Glomerular visceral epithelial cell (primary cell): ENCODE results near the gene BIRC2.
"Not testable (repeated sequence)": the region's sequence is repeated elsewhere in the genome, so short reads cannot be mapped to it uniquely, and the experiment has no call there.

Source experiments
- DNase-seq: peaks from one replicate; pipeline ENCODE4 v3.0.0-alpha.2; 2016; ENCODE audit errors: extremely low spot score

BIRC2 gene

GRCh38 chr11:102322560-102322959 is 24.5 kb upstream of the BIRC2 start:
- no peak for DNase-seq

GRCh38 chr11:102323542-102324251 is 23.3 kb upstream of the BIRC2 start:
- peak; percentile 37 for DNase-seq

GRCh38 chr11:102325088-102325487 is 21.9 kb upstream of the BIRC2 start:
- no peak for DNase-seq

GRCh38 chr11:102328748-102329147 is 18.3 kb upstream of the BIRC2 start:
- no peak for DNase-seq

GRCh38 chr11:102330231-102330630 is 16.8 kb upstream of the BIRC2 start:
- no peak for DNase-seq

GRCh38 chr11:102331341-102331740 is 15.7 kb upstream of the BIRC2 start:
- DNase-seq = no peak

GRCh38 chr11:102332611-102332994 is 14.4 kb upstream of the BIRC2 start:
- no peak for DNase-seq

GRCh38 chr11:102338479-102339010 is 8.5 kb upstream of the BIRC2 start:
- no peak for DNase-seq

GRCh38 chr11:102341311-102341710 is 5.7 kb upstream of the BIRC2 start:
- not testable (repeated sequence) for DNase-seq

GRCh38 chr11:102341844-102342318 is 5.1 kb upstream of the BIRC2 start:
- DNase-seq = peak; percentile 79

- DNase-seq = no peak
These were observed 3.2 kb upstream of the BIRC2 start for GRCh38 chr11:102343809-102344208.

GRCh38 chr11:102345904-102346303 is 1.1 kb upstream of the BIRC2 start:
- DNase-seq = peak; percentile 66

GRCh38 chr11:102346456-102346747 is 612 bp upstream of the BIRC2 start:
- no peak for DNase-seq

GRCh38 chr11:102347462-102348370 is 702 bp downstream of the BIRC2 start:
- peak; percentile 33 for DNase-seq

GRCh38 chr11:102357116-102357515 is 10.1 kb downstream of the BIRC2 start:
- no peak for DNase-seq

GRCh38 chr11:102359372-102359771 is 12.4 kb downstream of the BIRC2 start:
- no peak for DNase-seq

- no peak for DNase-seq
These were observed 13.7 kb downstream of the BIRC2 start for GRCh38 chr11:102360681-102361080.

- no peak for DNase-seq
These were observed 14.3 kb downstream of the BIRC2 start for GRCh38 chr11:102361086-102362031.

GRCh38 chr11:102364991-102365390 is 18.0 kb downstream of the BIRC2 start:
- no peak for DNase-seq

- peak; percentile 3 for DNase-seq
These were observed 20.4 kb downstream of the BIRC2 start for GRCh38 chr11:102367364-102367763.

- no peak for DNase-seq
These were observed 21.5 kb downstream of the BIRC2 start for GRCh38 chr11:102368472-102368871.
